Panc1 (cell line): ENCODE results near the gene DENND6B. TPM values are rescaled to one million over a fixed set of nuclear protein-coding genes. Genes with fewer than 3 reads are reported as not detected.

Experiments used
- ATAC-seq: fragments of 200-7000 bp; cut with Tn5 transposase; 2 replicates; pipeline ENCODE4 v1.9.1; 2020; ENCODE audit warnings: mild to moderate bottlenecking, moderate library complexity
- BruUV-seq: library from RNA; stranded (reverse); fragments of 400-500 nt; replicated peaks from 2 replicates; lab custom pipeline; 2021; lab: Mats Ljungman, UMichigan
- CTCF ChIA-PET: fragments of 300-600 bp; sonication (Branson Sonifier 250); formaldehyde crosslinking; loops from one replicate; lab custom pipeline; 2022; ENCODE audit warnings: antibody characterized with exemption; lab: Charles Lee
- POLR2A ChIA-PET: fragments of 300-600 bp; sonication (Branson Sonifier 250); formaldehyde crosslinking; loops from one replicate; lab custom pipeline; 2022; ENCODE audit warnings: antibody characterized with exemption; lab: Charles Lee
- DNase-seq: peaks from one replicate; pipeline ENCODE4 v3.0.0-alpha.2; 2010; ENCODE audit warnings: low read depth, low spot score
- H3K27ac ChIP-seq: 2 replicates; pipeline ENCODE4 v1.5.1; 2011; ENCODE audit warnings: mild to moderate bottlenecking, low read length, inconsistent platforms
- H3K27me3 ChIP-seq: fragments of 200-500 bp; sonication (Bioruptor generic); 2 replicates; pipeline ENCODE4 v1.6.0; 2014; ENCODE audit warnings: low read length, inconsistent platforms; ENCODE audit not compliant: control insufficient read depth, insufficient read depth
- H3K36me3 ChIP-seq: fragments of 200-500 bp; sonication (Bioruptor generic); 2 replicates; pipeline ENCODE4 v1.5.1; 2014; ENCODE audit warnings: inconsistent platforms, mild to moderate bottlenecking, low read length, moderate library complexity; ENCODE audit not compliant: control insufficient read depth, insufficient read depth
- H3K4me1 ChIP-seq: 2 replicates; pipeline ENCODE4 v1.5.1; 2011; ENCODE audit warnings: inconsistent platforms, mild to moderate bottlenecking, low read length, moderate library complexity; ENCODE audit not compliant: control insufficient read depth, insufficient read depth
- H3K4me3 ChIP-seq, 2 experiments: 2 replicates each; pipeline ENCODE4 v1.5.1; 2011 to 2012; ENCODE audit warnings: low read depth in 2 of 2, low read length in 2 of 2, mild to moderate bottlenecking in 2 of 2, inconsistent platforms in 1 of 2, moderate library complexity in 1 of 2
- H3K9me3 ChIP-seq: fragments of 200-500 bp; sonication (Bioruptor generic); 2 replicates; pipeline ENCODE4 v1.5.1; 2014; ENCODE audit warnings: low read depth, mild to moderate bottlenecking, inconsistent platforms, low read length, moderate library complexity; ENCODE audit not compliant: control insufficient read depth, insufficient read depth
- POLR2AphosphoS5 ChIP-seq: IDR thresholded peaks from 2 replicates; pipeline ENCODE4 v1.6.1; 2012; ENCODE audit warnings: mild to moderate bottlenecking, low read depth, low read length, moderate library complexity
- SIN3A ChIP-seq: IDR thresholded peaks from 2 replicates; pipeline ENCODE4 v1.6.1; 2012; ENCODE audit warnings: low read depth, mild to moderate bottlenecking, low read length, moderate library complexity, borderline replicate concordance; ENCODE audit not compliant: insufficient read depth
- TCF7L2 ChIP-seq: IDR thresholded peaks from 2 replicates; pipeline ENCODE4 v1.6.1; 2011; ENCODE audit warnings: mild to moderate bottlenecking, low read depth, low read length, inconsistent platforms
- in situ Hi-C: cut with HindIII; loops from 2 replicates; pipeline ENCODE4 v1.10.0; 2016; ENCODE audit warnings: low sequenced_read_pairs, low pct_unique_long_range_greater_than_20kb
- intact Hi-C: fragments of 100-400 bp; cut with micrococcal nuclease; formaldehyde crosslinking; loops from one replicate; pipeline ENCODE4 v1.10.0; 2022; ENCODE audit not compliant: unreplicated experiment
- total RNA-seq: library from RNA; stranded (reverse); gene quantifications from one replicate; pipeline ENCODE4 v1.2.1, GENCODE V29; 2021; ENCODE audit not compliant: unreplicated experiment
- TF ChIP-seq, protein P1 (sequence below), 2 experiments: IDR thresholded peaks; 2 replicates each; pipeline ENCODE4 v1.6.1; 2011 to 2012; ENCODE audit warnings: low read depth in 2 of 2, control low read depth in 1 of 2, low read length in 1 of 2, mild to moderate bottlenecking in 1 of 2, moderate library complexity in 1 of 2; ENCODE audit not compliant: insufficient read depth in 1 of 2
- TF ChIP-seq, protein P2 (sequence below): fragments of 450-650 bp; IDR thresholded peaks from 2 replicates; pipeline ENCODE4 v1.5.1; 2017; ENCODE audit warnings: mild to moderate bottlenecking

DENND6B gene
- total RNA-seq, 1 experiment from 2014 or later, result 5.8 TPM

DNA sequence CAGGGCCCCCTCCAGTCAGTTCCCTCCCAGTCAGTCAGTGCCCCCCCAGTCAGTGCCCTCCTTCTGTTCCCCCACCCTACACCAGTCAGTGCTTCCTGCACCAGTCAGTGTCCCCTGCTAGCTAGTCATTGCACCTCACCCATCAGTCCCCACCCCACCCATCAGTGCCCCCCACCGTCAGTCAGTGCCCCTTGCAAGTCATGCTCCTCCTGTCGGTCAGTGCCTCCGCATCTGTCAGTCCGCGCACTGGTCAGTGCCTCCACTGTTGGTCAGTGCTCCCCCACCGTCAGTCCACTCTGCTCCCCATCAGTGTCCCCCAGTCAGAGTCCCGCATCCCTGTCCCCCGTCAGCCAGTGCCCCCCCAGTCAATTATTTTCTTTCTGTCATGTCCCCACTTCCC lies 19.7 kb upstream of the DENND6B start:
- Histone ChIP-seq H3K27me3 (no peaks in the 10 kb centered on the region), H3K4me1 (no peaks in the 10 kb centered on the region), H3K36me3 (no peaks in the 10 kb centered on the region; the same call in 1 of the 2 replicates), H3K9me3 (no peaks in the 10 kb centered on the region), H3K27ac (no peak overlapping the region), H3K4me3 (no peak overlapping the region)
- no peak for TF ChIP-seq TCF7L2
- DNase-seq (no peak), ATAC-seq (no peak)
- CTCF ChIA-PET, result no interaction called here
- in situ Hi-C loops (no loop called here), intact Hi-C loops (no loop called here)
- no TSS peak for BruUV-seq
- POLR2A ChIA-PET, result no interaction called here

DNA sequence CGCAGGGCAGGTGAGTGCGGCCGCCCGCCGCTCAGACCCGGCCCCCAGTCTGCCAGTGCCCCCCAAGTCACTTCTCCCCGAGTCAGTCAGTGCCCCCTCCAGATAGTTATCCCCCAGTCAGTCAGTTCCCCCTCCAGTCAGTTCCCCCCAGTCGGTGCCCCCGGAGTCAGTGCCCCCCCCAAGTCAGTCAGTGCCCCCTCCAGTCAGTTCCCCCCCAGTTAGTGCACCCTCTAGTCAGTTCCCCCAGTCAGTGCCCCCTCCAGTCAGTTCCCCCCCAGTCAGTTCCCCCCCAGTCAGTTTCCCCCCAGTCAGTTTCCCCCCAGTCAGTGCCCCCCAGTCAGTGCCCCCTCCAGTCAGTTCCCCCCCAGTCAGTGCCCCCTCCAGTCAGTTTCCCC lies 16.7 kb upstream of the DENND6B start:
- H3K4me3 ChIP-seq, result peak overlapping the region; percentile 55 to 64
- intact Hi-C loops (loop anchor here (5.0 kb wide), 1 partner anchor 71 kb away; the partner anchor contains the start of gene MAPK11), in situ Hi-C loops (no loop called here)
- TF ChIP-seq, protein P1, sequence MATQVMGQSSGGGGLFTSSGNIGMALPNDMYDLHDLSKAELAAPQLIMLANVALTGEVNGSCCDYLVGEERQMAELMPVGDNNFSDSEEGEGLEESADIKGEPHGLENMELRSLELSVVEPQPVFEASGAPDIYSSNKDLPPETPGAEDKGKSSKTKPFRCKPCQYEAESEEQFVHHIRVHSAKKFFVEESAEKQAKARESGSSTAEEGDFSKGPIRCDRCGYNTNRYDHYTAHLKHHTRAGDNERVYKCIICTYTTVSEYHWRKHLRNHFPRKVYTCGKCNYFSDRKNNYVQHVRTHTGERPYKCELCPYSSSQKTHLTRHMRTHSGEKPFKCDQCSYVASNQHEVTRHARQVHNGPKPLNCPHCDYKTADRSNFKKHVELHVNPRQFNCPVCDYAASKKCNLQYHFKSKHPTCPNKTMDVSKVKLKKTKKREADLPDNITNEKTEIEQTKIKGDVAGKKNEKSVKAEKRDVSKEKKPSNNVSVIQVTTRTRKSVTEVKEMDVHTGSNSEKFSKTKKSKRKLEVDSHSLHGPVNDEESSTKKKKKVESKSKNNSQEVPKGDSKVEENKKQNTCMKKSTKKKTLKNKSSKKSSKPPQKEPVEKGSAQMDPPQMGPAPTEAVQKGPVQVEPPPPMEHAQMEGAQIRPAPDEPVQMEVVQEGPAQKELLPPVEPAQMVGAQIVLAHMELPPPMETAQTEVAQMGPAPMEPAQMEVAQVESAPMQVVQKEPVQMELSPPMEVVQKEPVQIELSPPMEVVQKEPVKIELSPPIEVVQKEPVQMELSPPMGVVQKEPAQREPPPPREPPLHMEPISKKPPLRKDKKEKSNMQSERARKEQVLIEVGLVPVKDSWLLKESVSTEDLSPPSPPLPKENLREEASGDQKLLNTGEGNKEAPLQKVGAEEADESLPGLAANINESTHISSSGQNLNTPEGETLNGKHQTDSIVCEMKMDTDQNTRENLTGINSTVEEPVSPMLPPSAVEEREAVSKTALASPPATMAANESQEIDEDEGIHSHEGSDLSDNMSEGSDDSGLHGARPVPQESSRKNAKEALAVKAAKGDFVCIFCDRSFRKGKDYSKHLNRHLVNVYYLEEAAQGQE (IDR thresholded peaks at IDR 0.05; ENCODE audit: insufficient read depth in 1 of 2, low read depth in 2 of 2, low read length in 1 of 2), result no peak
- no peak for TF ChIP-seq POLR2AphosphoS5
- TF ChIP-seq, protein P2, sequence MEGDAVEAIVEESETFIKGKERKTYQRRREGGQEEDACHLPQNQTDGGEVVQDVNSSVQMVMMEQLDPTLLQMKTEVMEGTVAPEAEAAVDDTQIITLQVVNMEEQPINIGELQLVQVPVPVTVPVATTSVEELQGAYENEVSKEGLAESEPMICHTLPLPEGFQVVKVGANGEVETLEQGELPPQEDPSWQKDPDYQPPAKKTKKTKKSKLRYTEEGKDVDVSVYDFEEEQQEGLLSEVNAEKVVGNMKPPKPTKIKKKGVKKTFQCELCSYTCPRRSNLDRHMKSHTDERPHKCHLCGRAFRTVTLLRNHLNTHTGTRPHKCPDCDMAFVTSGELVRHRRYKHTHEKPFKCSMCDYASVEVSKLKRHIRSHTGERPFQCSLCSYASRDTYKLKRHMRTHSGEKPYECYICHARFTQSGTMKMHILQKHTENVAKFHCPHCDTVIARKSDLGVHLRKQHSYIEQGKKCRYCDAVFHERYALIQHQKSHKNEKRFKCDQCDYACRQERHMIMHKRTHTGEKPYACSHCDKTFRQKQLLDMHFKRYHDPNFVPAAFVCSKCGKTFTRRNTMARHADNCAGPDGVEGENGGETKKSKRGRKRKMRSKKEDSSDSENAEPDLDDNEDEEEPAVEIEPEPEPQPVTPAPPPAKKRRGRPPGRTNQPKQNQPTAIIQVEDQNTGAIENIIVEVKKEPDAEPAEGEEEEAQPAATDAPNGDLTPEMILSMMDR, result no peak
- TF ChIP-seq TCF7L2, result no peak
- no peak for TF ChIP-seq SIN3A
- H3K27me3 ChIP-seq, result no peaks in the 10 kb centered on the region
- DNase-seq (no peak), ATAC-seq (no peak)
- ChIA-PET CTCF (no interaction called here), POLR2A (no interaction called here)
- H3K9me3 ChIP-seq, result no peaks in the 10 kb centered on the region
- H3K4me1 ChIP-seq, result peaks cover 3% of the 10 kb centered on the region; the same call in 1 of the 2 replicates
- no TSS peak for BruUV-seq
- no peaks in the 10 kb centered on the region; the same call in 1 of the 2 replicates for H3K36me3 ChIP-seq
- H3K27ac ChIP-seq, result peak overlapping the region; percentile 51; the same call in 1 of the 2 replicates

DNA sequence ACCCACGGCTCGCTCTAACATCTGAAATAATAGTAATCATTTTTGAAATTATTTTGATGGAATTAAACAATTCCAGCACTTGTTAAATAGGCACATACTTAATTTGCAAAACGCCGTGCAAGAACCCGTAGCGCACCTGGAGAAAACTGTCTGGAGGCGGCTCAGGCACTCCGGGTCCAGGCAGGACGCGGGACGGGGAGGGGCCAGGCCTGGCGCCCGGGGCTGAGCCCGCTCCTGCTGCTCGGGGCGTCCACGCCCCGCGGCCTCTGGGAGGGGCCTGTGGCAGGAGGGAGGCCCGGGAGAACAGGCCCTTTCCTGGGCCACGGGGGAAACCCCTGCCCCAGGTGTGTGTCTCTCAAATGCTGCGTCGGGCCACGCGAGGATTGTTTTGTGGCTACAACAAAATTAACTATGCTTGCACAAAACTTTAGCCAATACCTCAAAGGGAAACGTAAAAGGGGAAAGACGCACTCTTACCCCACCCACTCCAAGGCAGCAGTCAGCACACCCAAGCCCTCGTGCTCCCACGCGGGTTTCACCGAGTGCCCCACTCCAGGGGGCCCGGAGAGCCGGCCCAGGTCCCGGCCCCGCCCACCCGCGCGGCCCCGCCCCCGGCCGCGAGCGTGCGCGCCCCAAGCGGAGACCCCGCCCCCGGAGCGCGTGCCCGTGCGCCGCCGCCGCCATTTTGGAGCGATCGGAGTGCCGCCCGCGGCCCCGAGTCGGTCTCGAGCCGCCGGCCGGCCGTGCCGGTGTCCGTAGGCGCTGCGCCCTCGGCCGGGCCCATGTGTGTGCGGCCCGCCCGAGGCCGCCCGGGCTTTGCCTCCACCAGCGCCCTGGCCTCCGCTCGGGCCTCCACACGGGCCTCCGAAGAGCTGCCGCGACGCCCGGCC lies 16.1 kb upstream of the DENND6B start, which contains the start of gene PPP6R2:
PPP6R2 (plus strand) TSS at position 677 of the 890 bp plus-strand sequence. CDS start 50,582 bp downstream, outside the sequence.
- CTCF ChIA-PET, result interaction anchor here (1.4 kb wide), 1 partner anchor 90 kb away, joined by 5 read pairs; no protein-coding TSS in a partner anchor

More for the DNA sequence above, 16.1 kb upstream of the DENND6B start, which contains the start of gene PPP6R2:
- ATAC-seq (peak; percentile 91), DNase-seq (no peak)
- Histone ChIP-seq H3K4me1 (peaks cover 3% of the 10 kb centered on the region; the same call in 1 of the 2 replicates), H3K4me3 (peak within 1 kb of the TSS; percentile 64 to 70), H3K27ac (peak within 1 kb of the TSS; percentile 81), H3K36me3 (no peaks in the 10 kb centered on the region; the same call in 1 of the 2 replicates), H3K27me3 (no peaks in the 10 kb centered on the region), H3K9me3 (no peaks in the 10 kb centered on the region)
- no peak for TF ChIP-seq TCF7L2
- 0 out of 2 replicates have a peak, but pooled peaks have one; percentile 38 for TF ChIP-seq POLR2AphosphoS5
- intact Hi-C loops (loop anchor here (5.0 kb wide), 1 partner anchor 71 kb away; the partner anchor contains the start of gene MAPK11), in situ Hi-C loops (no loop called here)
- POLR2A ChIA-PET, result no interaction called here
- no TSS peak for BruUV-seq
